GM19467 (cell line): Measurements from ENCODE around the gene CRIP2.

Experiments
- ATAC-seq: cut with Tn5 transposase; IDR thresholded peaks from one replicate; pipeline ENCODE4 v1.9.1; 2021; ENCODE audit warnings: mild to moderate bottlenecking, moderate library complexity; ENCODE audit not compliant: unreplicated experiment

CRIP2 gene

GRCh38 chr14:105474483-105475268 lies at the start of gene CRIP2:
CRIP2 (plus strand) TSS chr14:105474821; CDS start chr14:105474863, 42 bp downstream.
- ATAC-seq, result no peak

GRCh38 chr14:105424861-105425260 lies 49.8 kb upstream of the CRIP2 start:
- ATAC-seq, result no peak

- no peak for ATAC-seq
These were observed 48.8 kb upstream of the CRIP2 start for GRCh38 chr14:105425823-105426247.

- ATAC-seq, result no peak
These were observed 48.0 kb upstream of the CRIP2 start for GRCh38 chr14:105426416-105427130.

GRCh38 chr14:105427412-105427811 lies 47.2 kb upstream of the CRIP2 start:
- no peak for ATAC-seq

- ATAC-seq, result no peak
These were observed 46.6 kb upstream of the CRIP2 start for GRCh38 chr14:105427936-105428485.

- ATAC-seq, result no peak
These were observed 44.6 kb upstream of the CRIP2 start for GRCh38 chr14:105430042-105430441.

GRCh38 chr14:105430565-105430964 lies 44.1 kb upstream of the CRIP2 start:
- ATAC-seq, result no peak

DNA sequence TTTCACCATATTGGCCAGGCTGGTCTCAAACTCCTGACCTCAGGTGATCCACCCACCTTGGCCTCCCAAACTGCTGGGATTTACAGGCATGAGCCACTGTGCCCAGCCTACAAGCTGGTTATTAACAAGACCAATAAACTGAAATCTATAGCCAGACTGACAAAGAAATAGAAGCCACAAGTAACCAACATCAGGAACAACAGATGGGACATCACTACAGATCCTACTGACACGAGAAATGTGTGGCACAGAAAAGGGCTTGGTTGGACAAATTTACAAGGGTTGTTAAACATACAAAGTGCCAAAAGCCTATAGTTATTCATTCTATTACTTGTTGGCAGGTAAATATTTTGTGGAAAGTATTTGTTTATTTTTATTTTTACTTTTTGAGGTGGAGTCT lies 43.4 kb upstream of the CRIP2 start:
- ATAC-seq, result no peak

- ATAC-seq, result no peak
These were observed 42.0 kb upstream of the CRIP2 start for GRCh38 chr14:105432657-105433056.

- ATAC-seq, result no peak
These were observed 41.4 kb upstream of the CRIP2 start for GRCh38 chr14:105433161-105433605.

DNA sequence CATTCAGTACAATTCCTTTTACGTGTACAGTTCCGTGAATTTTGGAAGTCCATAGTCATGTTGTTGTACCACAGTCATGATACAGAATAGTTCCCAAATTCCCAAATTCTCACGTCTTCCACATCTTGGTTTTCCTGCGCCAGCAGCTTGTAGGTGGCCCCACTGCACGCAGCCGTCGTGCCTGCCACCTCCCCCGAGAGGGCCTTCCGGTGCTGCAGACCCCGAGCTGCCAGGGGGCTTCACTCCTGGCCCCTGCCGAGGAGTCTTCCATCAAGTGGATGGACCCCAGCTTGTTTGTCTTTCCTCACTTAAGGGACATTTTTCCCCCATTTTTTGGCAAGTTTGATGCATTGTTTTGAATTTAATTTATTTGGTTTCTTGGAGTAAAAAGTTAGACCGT lies 38.2 kb upstream of the CRIP2 start:
- ATAC-seq, result no peak

GRCh38 chr14:105436891-105437722 lies 37.5 kb upstream of the CRIP2 start:
- no peak for ATAC-seq

GRCh38 chr14:105437723-105438500 lies 36.7 kb upstream of the CRIP2 start:
- no peak for ATAC-seq

DNA sequence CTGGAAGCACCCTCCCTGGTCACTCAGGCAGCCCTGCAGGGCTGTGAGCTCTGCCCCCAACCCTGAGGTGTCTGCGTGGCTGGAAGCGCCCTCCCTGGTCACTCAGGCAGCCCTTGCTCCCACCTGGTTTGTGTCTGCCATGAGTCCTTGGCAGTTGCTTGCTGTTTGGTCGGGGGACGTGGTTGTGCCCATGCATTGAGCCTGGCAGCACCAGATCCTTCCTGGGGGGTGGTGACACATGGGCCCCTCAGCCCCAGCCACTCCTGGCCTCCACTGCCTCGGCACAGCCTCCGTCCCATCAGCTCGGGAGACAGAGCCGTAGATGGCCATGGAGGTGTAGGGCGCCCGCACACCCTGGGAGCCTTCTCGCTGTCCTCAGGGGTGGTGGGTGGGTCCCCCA lies 35.4 kb upstream of the CRIP2 start:
- ATAC-seq, result no peak

DNA sequence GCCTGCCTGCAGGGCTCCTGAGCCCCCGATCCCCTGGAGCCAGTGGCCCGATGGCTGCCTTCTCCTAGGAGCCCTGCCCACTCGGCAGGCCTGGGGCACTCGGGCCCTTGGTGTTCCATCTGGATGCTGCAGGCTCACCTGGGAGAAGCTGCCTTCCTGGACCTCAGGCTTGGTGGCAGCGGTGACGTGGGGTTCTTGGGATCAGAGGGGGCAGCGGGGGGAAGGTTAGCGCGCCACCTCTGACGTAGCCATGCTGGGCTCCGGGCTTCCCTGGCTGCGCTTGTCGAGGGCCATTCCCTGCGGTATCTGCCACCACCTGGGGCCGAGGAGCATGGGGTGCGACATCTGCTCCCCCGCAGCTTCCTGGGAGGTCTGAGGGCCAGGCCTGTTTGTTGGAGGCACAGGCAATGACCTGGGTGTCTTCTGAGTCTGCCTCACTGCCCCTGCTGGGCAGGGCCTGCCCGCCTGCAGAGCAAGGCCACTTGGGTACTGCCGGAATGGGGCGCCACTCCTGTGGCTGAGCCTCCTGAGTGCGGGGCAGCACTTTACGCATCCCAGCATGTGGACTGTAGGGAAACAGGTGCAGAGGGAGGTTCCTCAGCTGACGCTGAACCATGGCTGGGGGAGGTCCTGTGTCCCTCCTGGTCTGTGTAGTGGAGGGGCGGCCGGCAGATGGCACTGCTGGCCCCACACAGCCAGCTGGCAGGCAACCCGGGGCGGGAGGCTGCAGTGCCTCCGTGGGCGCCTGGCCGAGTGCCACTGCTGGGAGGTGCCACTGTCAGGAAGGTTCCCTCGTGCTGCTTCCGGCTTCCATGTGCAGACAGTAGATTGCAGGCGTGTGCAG lies 34.7 kb upstream of the CRIP2 start:
- ATAC-seq, result no peak

DNA sequence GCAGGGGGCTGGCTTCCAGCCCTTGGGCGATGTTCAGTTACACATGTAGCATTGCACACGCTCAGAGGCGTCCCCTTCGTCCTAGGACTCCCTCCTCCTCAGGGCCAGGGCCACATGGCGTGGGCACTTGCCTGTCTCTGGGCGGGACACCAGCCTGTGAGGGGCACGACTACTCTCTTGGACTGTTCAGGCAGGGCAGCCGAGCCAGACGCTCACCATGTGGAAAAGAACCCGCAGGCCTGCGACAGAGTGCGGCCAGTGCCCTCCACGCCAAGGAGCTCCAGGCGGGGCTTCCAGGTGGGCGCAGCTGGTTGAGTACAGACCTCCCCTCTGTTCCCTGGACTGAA lies 34.1 kb upstream of the CRIP2 start:
- no peak for ATAC-seq

GRCh38 chr14:105440992-105441391 lies 33.6 kb upstream of the CRIP2 start:
- no peak for ATAC-seq

- no peak for ATAC-seq
These were observed 32.5 kb upstream of the CRIP2 start for GRCh38 chr14:105442125-105442524.
